ENCODE measurements around the gene IL18RAP. TPM values are rescaled to one million over a fixed set of nuclear protein-coding genes. Genes with fewer than 3 reads are reported as not detected.

The IL18RAP gene
- total RNA-seq, 1 donor, result not detected

DNA sequence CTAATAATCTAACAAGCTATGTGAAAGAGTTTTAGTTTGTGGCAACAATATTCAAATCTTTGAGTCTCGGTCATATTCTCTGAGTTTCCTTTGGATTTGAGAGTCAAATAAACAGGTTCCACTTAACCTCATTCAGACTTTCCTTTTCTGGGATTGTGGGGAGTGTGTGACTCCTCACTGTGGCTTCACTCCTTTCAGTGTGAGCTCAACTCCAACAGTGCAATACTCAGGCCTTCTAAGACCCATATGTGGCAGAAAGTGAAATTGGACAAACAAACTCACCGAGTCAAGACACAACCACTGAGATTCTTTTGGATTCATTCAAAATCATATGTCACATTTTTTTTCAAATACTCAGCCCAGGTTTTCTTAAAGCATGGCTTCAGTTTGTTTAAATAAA lies 75.5 kb downstream of the IL18RAP start:
- no peaks in the 10 kb centered on the region for H3K4me1 ChIP-seq (ENCODE audit: insufficient read depth, low read length)
- H3K79me2 ChIP-seq (ENCODE audit: insufficient read depth, low read length), result no peaks in the 10 kb centered on the region
- H3K27ac ChIP-seq (ENCODE audit: low read depth, low read length), result no peak overlapping the region
- no peak overlapping the region for H3K4me2 ChIP-seq (ENCODE audit: insufficient read depth, low read length)
- TF ChIP-seq, protein P1, sequence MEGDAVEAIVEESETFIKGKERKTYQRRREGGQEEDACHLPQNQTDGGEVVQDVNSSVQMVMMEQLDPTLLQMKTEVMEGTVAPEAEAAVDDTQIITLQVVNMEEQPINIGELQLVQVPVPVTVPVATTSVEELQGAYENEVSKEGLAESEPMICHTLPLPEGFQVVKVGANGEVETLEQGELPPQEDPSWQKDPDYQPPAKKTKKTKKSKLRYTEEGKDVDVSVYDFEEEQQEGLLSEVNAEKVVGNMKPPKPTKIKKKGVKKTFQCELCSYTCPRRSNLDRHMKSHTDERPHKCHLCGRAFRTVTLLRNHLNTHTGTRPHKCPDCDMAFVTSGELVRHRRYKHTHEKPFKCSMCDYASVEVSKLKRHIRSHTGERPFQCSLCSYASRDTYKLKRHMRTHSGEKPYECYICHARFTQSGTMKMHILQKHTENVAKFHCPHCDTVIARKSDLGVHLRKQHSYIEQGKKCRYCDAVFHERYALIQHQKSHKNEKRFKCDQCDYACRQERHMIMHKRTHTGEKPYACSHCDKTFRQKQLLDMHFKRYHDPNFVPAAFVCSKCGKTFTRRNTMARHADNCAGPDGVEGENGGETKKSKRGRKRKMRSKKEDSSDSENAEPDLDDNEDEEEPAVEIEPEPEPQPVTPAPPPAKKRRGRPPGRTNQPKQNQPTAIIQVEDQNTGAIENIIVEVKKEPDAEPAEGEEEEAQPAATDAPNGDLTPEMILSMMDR (IDR thresholded peaks at IDR 0.05; ENCODE audit: extremely low read depth, low read depth, low read length), result no peak
- H2AFZ ChIP-seq (ENCODE audit: low read length), result no peak overlapping the region
- H3K27me3 ChIP-seq (ENCODE audit: insufficient read depth, low read length), result no peaks in the 10 kb centered on the region
- H3K36me3 ChIP-seq (ENCODE audit: insufficient read depth, low read length), result no peaks in the 10 kb centered on the region
- H4K20me1 ChIP-seq (ENCODE audit: insufficient read depth, low read length), result no peaks in the 10 kb centered on the region
- no peak overlapping the region for H3K4me3 ChIP-seq (ENCODE audit: insufficient read depth, low read length)
- no peak for DNase-seq (ENCODE audit: insufficient read length, low spot score, missing footprints)
- H3K9me3 ChIP-seq (ENCODE audit: low read depth, low read length), result no peaks in the 10 kb centered on the region

DNA sequence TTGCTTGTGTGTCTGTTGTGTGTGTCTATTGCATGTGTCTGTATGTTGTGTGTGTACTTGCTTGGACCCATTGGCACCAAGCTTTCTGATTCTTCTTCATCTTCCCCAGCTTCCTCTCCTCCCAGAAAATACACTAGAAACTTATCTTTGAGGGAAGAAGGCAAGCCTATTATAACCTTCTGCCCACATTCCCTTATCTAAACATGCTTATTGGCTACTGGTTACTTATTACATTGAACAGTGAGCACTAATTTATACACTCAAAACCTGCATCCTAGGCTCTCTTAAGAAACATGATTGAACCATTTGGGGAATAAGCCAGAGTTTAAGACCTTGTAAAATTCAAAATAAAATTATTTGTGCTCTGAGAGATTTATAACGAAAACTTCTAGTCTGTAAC lies 76.6 kb downstream of the IL18RAP start:
- no peak overlapping the region for H3K4me3 ChIP-seq (ENCODE audit: insufficient read depth, low read length)
- no peaks in the 10 kb centered on the region for H3K36me3 ChIP-seq (ENCODE audit: insufficient read depth, low read length)

More for the DNA sequence above, 76.6 kb downstream of the IL18RAP start:
- Histone ChIP-seq H3K27ac (ENCODE audit: low read depth, low read length) (no peak overlapping the region), H3K4me2 (ENCODE audit: insufficient read depth, low read length) (no peak overlapping the region), H3K9me3 (ENCODE audit: low read depth, low read length) (no peaks in the 10 kb centered on the region), H2AFZ (ENCODE audit: low read length) (no peak overlapping the region), H3K27me3 (ENCODE audit: insufficient read depth, low read length) (no peaks in the 10 kb centered on the region), H4K20me1 (ENCODE audit: insufficient read depth, low read length) (no peaks in the 10 kb centered on the region), H3K79me2 (ENCODE audit: insufficient read depth, low read length) (no peaks in the 10 kb centered on the region), H3K4me1 (ENCODE audit: insufficient read depth, low read length) (no peaks in the 10 kb centered on the region)
- no peak for DNase-seq (ENCODE audit: insufficient read length, low spot score, missing footprints)
- TF ChIP-seq, protein P1 (IDR thresholded peaks at IDR 0.05; ENCODE audit: extremely low read depth, low read depth, low read length), result no peak

Small RNA genes within 50 kb of the gene (small RNA-seq; reads per million reads assigned to genes)
- not detected for gene MIR4772

Other genes starting within 250 kb of the IL18RAP start
- 0.72 and 1.2 TPM in 2 replicates for gene IL1RL2, start 236.1 kb upstream of the IL18RAP start, total RNA-seq
- gene IL1RL1, start 111.6 kb upstream of the IL18RAP start, total RNA-seq, result under 0.01 and 0.29 TPM in 2 replicates
- gene IL18R1, start 67.4 kb upstream of the IL18RAP start, total RNA-seq, result 4.0 and 4.7 TPM in 2 replicates
- gene SLC9A4, start 50.1 kb downstream of the IL18RAP start, total RNA-seq, result not detected in 2 replicates
- gene SLC9A2, start 196.4 kb downstream of the IL18RAP start, total RNA-seq, result under 0.01 TPM in 2 replicates